Measurements from ENCODE around the gene SCML1. TPM values are rescaled to one million over a fixed set of nuclear protein-coding genes. Genes with fewer than 3 reads are reported as not detected.

Gene SCML1
- polyA plus RNA-seq, 1 donor from 2014 or later = 9.4 TPM

GRCh38 chrX:17703201-17703600 lies 34.1 kb upstream of the SCML1 start:
- Histone ChIP-seq H3K27ac (ENCODE audit: low read length) (no peak overlapping the region), H3K9ac (ENCODE audit: low read length) (no peak overlapping the region), H3K79me2 (replicated peaks; ENCODE audit: insufficient read depth, low read length) (no peaks in the 10 kb centered on the region), H3K4me2 (ENCODE audit: low read length) (no peak overlapping the region), H3K9me2 (ENCODE audit: insufficient read depth, low read length) (no peaks in the 10 kb centered on the region), H3K27me3 (ENCODE audit: insufficient read depth, low read depth, low read length) (no peaks in the 10 kb centered on the region), H4K20me1 (ENCODE audit: insufficient read depth) (no peaks in the 10 kb centered on the region), H3K36me3 (ENCODE audit: insufficient read depth, low read length) (no peaks in the 10 kb centered on the region), H3F3A (ENCODE audit: insufficient read depth, low read length, poor library complexity, severe bottlenecking) (no peaks in the 10 kb centered on the region), H3K4me3 (ENCODE audit: low read length) (no peak overlapping the region), H3K9me3 (ENCODE audit: low read length) (no peaks in the 10 kb centered on the region), H2AFZ (ENCODE audit: low read depth, low read length) (no peak overlapping the region)
- TF ChIP-seq POLR2AphosphoS5 (IDR thresholded peaks at IDR 0.05) (no peak), EP300 (conservative IDR thresholded peaks at IDR 0.05; ENCODE audit: poor library complexity, severe bottlenecking) (no peak), SMC3 (conservative IDR thresholded peaks at IDR 0.05; ENCODE audit: poor library complexity) (no peak), TAF1 (IDR thresholded peaks at IDR 0.05; ENCODE audit: low read depth) (no peak), EZH2 (IDR thresholded peaks at IDR 0.05; ENCODE audit: borderline replicate concordance, insufficient read depth, low read length, poor library complexity, severe bottlenecking) (no peak), MXI1 (conservative IDR thresholded peaks at IDR 0.05; ENCODE audit: poor library complexity, severe bottlenecking) (no peak), CTCF (IDR thresholded peaks at IDR 0.05; ENCODE audit: poor library complexity, severe bottlenecking) (no peak), REST (IDR thresholded peaks at IDR 0.05; ENCODE audit: borderline replicate concordance) (no peak), RAD21 (conservative IDR thresholded peaks at IDR 0.05) (no peak)

GRCh38 chrX:17705211-17705610 lies 32.1 kb upstream of the SCML1 start:
- Histone ChIP-seq H3K27ac (ENCODE audit: low read length) (no peak overlapping the region), H2AFZ (ENCODE audit: low read depth, low read length) (no peak overlapping the region), H3K9me2 (ENCODE audit: insufficient read depth, low read length) (no peaks in the 10 kb centered on the region), H3K9me3 (ENCODE audit: low read length) (no peaks in the 10 kb centered on the region), H3F3A (ENCODE audit: insufficient read depth, low read length, poor library complexity, severe bottlenecking) (no peaks in the 10 kb centered on the region), H3K4me2 (ENCODE audit: low read length) (no peak overlapping the region), H3K9ac (ENCODE audit: low read length) (no peak overlapping the region), H3K79me2 (replicated peaks; ENCODE audit: insufficient read depth, low read length) (no peaks in the 10 kb centered on the region), H3K4me3 (ENCODE audit: low read length) (no peak overlapping the region), H3K36me3 (ENCODE audit: insufficient read depth, low read length) (no peaks in the 10 kb centered on the region), H4K20me1 (ENCODE audit: insufficient read depth) (no peaks in the 10 kb centered on the region), H3K27me3 (ENCODE audit: insufficient read depth, low read depth, low read length) (no peaks in the 10 kb centered on the region)
- TF ChIP-seq CTCF (IDR thresholded peaks at IDR 0.05; ENCODE audit: poor library complexity, severe bottlenecking) (no peak), SMC3 (conservative IDR thresholded peaks at IDR 0.05; ENCODE audit: poor library complexity) (no peak), MXI1 (conservative IDR thresholded peaks at IDR 0.05; ENCODE audit: poor library complexity, severe bottlenecking) (no peak), RAD21 (conservative IDR thresholded peaks at IDR 0.05) (no peak), REST (IDR thresholded peaks at IDR 0.05; ENCODE audit: borderline replicate concordance) (no peak), EP300 (conservative IDR thresholded peaks at IDR 0.05; ENCODE audit: poor library complexity, severe bottlenecking) (no peak), TAF1 (IDR thresholded peaks at IDR 0.05; ENCODE audit: low read depth) (no peak), POLR2AphosphoS5 (IDR thresholded peaks at IDR 0.05) (no peak), EZH2 (IDR thresholded peaks at IDR 0.05; ENCODE audit: borderline replicate concordance, insufficient read depth, low read length, poor library complexity, severe bottlenecking) (no peak)

Measured in neural cell (in vitro differentiated cells).